SK-N-SH treated with all-trans-retinoic acid at 6 μM for 48 hours (cell line): Measurements from ENCODE around the gene CEP128.

Experiments
- ATAC-seq: fragments of 200-7000 bp; cut with Tn5 transposase; 3 replicates; pipeline ENCODE4 v1.9.1; 2020; ENCODE audit warnings: mild to moderate bottlenecking, moderate library complexity
- ARNTL ChIP-seq: fragments of 450-650 bp; formaldehyde crosslinking; IDR thresholded peaks from 2 replicates; pipeline ENCODE4 v1.5.0; 2020; ENCODE audit warnings: low read depth, mild to moderate bottlenecking, moderate library complexity, borderline replicate concordance
- BACH2 ChIP-seq: fragments of 250-450 bp; sonication (Bioruptor Pico); IDR thresholded peaks from 2 replicates; pipeline ENCODE4 v1.9.0; 2021; ENCODE audit warnings: mild to moderate bottlenecking, borderline replicate concordance
- CSDC2 ChIP-seq: fragments of 250-450 bp; sonication (Bioruptor Pico); IDR thresholded peaks from 2 replicates; pipeline ENCODE4 v1.5.0; 2020; ENCODE audit warnings: mild to moderate bottlenecking, moderate library complexity
- ESRRG ChIP-seq: fragments of 250-450 bp; sonication (Bioruptor Pico); IDR thresholded peaks from 2 replicates; pipeline ENCODE4 v1.6.1; 2021; ENCODE audit warnings: mild to moderate bottlenecking
- GLIS3 ChIP-seq: fragments of 250-450 bp; sonication (Bioruptor Pico); IDR thresholded peaks from 2 replicates; pipeline ENCODE4 v1.5.0; 2020; ENCODE audit warnings: mild to moderate bottlenecking, moderate library complexity
- OSR1 ChIP-seq: fragments of 250-450 bp; sonication (Bioruptor Pico); IDR thresholded peaks from 2 replicates; pipeline ENCODE4 v1.8.0; 2022; ENCODE audit warnings: moderate library complexity, mild to moderate bottlenecking, inconsistent platforms
- PPARA ChIP-seq: fragments of 250-450 bp; sonication (Bioruptor Pico); IDR thresholded peaks from 2 replicates; pipeline ENCODE4 v1.5.0; 2020; ENCODE audit warnings: mild to moderate bottlenecking, borderline replicate concordance
- RARB ChIP-seq: fragments of 250-450 bp; sonication (Bioruptor Pico); IDR thresholded peaks from 2 replicates; pipeline ENCODE4 v1.8.0; 2021; ENCODE audit warnings: mild to moderate bottlenecking, moderate library complexity
- SNAI2 ChIP-seq: fragments of 250-450 bp; sonication (Bioruptor Pico); IDR thresholded peaks from 2 replicates; pipeline ENCODE4 v1.5.0; 2020; ENCODE audit warnings: mild to moderate bottlenecking, moderate library complexity
- TCF4 ChIP-seq: fragments of 250-450 bp; sonication (Bioruptor Pico); IDR thresholded peaks from 2 replicates; pipeline ENCODE4 v1.8.0; 2021; ENCODE audit warnings: mild to moderate bottlenecking, moderate library complexity, borderline replicate concordance
- TOX ChIP-seq: fragments of 250-450 bp; sonication (Bioruptor Pico); IDR thresholded peaks from 2 replicates; pipeline ENCODE4 v1.8.0; 2021; ENCODE audit warnings: mild to moderate bottlenecking, moderate library complexity, borderline replicate concordance
- ZC3H10 ChIP-seq: fragments of 250-450 bp; sonication (Bioruptor Pico); IDR thresholded peaks from 2 replicates; pipeline ENCODE4 v1.5.1; 2021; ENCODE audit warnings: mild to moderate bottlenecking, moderate library complexity
- ZFP30 ChIP-seq: fragments of 450-650 bp; formaldehyde crosslinking; IDR thresholded peaks from 2 replicates; pipeline ENCODE4 v1.5.0; 2022; ENCODE audit warnings: mild to moderate bottlenecking, moderate library complexity
- ZNF565 ChIP-seq: fragments of 450-650 bp; formaldehyde crosslinking; conservative IDR thresholded peaks from 2 replicates; pipeline ENCODE4 v1.5.0; 2020; ENCODE audit warnings: low read depth, mild to moderate bottlenecking, moderate library complexity
- ZNF70 ChIP-seq: fragments of 450-650 bp; formaldehyde crosslinking; IDR thresholded peaks from 2 replicates; pipeline ENCODE4 v1.5.0; 2020; ENCODE audit warnings: mild to moderate bottlenecking, moderate library complexity
- ZNF8 ChIP-seq: fragments of 450-650 bp; formaldehyde crosslinking; IDR thresholded peaks from 2 replicates; pipeline ENCODE4 v1.5.0; 2020; ENCODE audit warnings: mild to moderate bottlenecking, moderate library complexity
- TF ChIP-seq, protein P1 (sequence below): fragments of 250-450 bp; sonication (Bioruptor Pico); IDR thresholded peaks from 2 replicates; pipeline ENCODE4 v1.8.0; 2020; ENCODE audit warnings: mild to moderate bottlenecking, moderate library complexity, borderline replicate concordance
- TF ChIP-seq, protein P2 (sequence below): fragments of 250-450 bp; sonication (Bioruptor Pico); IDR thresholded peaks from 2 replicates; pipeline ENCODE4 v1.5.1; 2021; ENCODE audit warnings: mild to moderate bottlenecking, moderate library complexity
- TF ChIP-seq, protein P3 (sequence below): fragments of 250-450 bp; sonication (Bioruptor Pico); IDR thresholded peaks from 2 replicates; pipeline ENCODE4 v1.5.0; 2020; ENCODE audit warnings: mild to moderate bottlenecking, moderate library complexity
- TF ChIP-seq, protein P4 (sequence below): fragments of 250-450 bp; sonication (Bioruptor Pico); IDR thresholded peaks from 2 replicates; pipeline ENCODE4 v1.8.0; 2021; ENCODE audit warnings: low read depth, mild to moderate bottlenecking, moderate library complexity, borderline replicate concordance
- TF ChIP-seq, protein P5 (sequence below): fragments of 250-450 bp; sonication (Bioruptor Pico); IDR thresholded peaks from 2 replicates; pipeline ENCODE4 v1.5.1; 2020; ENCODE audit warnings: low read depth, mild to moderate bottlenecking, moderate library complexity

CEP128 gene

DNA sequence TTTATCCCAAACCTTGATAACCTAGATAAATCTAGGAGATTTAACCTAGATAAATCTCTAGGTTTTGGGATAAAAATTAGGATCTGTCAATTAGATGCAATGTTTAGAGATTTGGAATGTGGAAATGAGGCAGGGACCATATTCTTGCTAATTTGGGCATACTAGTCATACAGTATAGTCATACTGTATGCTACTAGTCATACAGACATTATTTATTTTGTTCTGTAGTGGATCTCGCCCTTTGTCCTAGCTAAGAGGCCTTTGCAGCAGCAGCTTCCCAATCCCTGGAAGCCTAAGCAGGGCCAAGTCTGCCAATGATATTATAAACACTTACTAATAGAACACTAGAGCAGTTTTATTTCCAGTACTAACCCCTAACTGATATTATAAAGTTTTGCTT, 136.4 kb downstream of the CEP128 start:
- no peak for TF ChIP-seq ZNF565
- no peak for ATAC-seq

DNA sequence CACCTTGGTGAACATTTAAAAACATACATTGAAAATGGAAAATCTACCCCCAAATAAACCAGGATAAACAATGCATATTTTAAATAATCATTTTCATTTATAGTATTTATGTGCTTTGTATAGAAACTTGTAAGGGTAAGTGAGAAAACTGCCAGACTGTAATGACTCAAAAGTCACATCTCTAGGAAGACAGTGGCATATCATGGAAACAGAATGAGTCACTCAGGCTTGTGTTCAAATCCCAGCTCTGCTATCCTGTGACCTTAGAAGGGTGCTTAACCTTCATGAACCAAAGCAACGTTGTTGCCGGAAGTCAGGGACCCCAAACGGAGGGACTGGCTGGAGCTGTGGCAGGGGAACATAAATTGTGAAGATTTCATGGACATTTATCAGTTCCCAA, 142.7 kb downstream of the CEP128 start:
- no peak for TF ChIP-seq TOX
- no peak for TF ChIP-seq BACH2 (CRISPR knock-in tag)
- TF ChIP-seq ESRRG (CRISPR knock-in tag): no peak
- TF ChIP-seq, protein P1, sequence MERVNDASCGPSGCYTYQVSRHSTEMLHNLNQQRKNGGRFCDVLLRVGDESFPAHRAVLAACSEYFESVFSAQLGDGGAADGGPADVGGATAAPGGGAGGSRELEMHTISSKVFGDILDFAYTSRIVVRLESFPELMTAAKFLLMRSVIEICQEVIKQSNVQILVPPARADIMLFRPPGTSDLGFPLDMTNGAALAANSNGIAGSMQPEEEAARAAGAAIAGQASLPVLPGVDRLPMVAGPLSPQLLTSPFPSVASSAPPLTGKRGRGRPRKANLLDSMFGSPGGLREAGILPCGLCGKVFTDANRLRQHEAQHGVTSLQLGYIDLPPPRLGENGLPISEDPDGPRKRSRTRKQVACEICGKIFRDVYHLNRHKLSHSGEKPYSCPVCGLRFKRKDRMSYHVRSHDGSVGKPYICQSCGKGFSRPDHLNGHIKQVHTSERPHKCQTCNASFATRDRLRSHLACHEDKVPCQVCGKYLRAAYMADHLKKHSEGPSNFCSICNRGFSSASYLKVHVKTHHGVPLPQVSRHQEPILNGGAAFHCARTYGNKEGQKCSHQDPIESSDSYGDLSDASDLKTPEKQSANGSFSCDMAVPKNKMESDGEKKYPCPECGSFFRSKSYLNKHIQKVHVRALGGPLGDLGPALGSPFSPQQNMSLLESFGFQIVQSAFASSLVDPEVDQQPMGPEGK: no peak
- TF ChIP-seq, protein P2, sequence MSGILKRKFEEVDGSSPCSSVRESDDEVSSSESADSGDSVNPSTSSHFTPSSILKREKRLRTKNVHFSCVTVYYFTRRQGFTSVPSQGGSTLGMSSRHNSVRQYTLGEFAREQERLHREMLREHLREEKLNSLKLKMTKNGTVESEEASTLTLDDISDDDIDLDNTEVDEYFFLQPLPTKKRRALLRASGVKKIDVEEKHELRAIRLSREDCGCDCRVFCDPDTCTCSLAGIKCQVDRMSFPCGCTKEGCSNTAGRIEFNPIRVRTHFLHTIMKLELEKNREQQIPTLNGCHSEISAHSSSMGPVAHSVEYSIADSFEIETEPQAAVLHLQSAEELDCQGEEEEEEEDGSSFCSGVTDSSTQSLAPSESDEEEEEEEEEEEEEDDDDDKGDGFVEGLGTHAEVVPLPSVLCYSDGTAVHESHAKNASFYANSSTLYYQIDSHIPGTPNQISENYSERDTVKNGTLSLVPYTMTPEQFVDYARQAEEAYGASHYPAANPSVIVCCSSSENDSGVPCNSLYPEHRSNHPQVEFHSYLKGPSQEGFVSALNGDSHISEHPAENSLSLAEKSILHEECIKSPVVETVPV: no peak
- TF ChIP-seq, protein P3, sequence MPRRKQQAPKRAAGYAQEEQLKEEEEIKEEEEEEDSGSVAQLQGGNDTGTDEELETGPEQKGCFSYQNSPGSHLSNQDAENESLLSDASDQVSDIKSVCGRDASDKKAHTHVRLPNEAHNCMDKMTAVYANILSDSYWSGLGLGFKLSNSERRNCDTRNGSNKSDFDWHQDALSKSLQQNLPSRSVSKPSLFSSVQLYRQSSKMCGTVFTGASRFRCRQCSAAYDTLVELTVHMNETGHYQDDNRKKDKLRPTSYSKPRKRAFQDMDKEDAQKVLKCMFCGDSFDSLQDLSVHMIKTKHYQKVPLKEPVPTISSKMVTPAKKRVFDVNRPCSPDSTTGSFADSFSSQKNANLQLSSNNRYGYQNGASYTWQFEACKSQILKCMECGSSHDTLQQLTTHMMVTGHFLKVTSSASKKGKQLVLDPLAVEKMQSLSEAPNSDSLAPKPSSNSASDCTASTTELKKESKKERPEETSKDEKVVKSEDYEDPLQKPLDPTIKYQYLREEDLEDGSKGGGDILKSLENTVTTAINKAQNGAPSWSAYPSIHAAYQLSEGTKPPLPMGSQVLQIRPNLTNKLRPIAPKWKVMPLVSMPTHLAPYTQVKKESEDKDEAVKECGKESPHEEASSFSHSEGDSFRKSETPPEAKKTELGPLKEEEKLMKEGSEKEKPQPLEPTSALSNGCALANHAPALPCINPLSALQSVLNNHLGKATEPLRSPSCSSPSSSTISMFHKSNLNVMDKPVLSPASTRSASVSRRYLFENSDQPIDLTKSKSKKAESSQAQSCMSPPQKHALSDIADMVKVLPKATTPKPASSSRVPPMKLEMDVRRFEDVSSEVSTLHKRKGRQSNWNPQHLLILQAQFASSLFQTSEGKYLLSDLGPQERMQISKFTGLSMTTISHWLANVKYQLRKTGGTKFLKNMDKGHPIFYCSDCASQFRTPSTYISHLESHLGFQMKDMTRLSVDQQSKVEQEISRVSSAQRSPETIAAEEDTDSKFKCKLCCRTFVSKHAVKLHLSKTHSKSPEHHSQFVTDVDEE (CRISPR knock-in tag): no peak
- TF ChIP-seq CSDC2 (CRISPR knock-in tag): no peak
- TF ChIP-seq ZNF8 (CRISPR knock-in tag): no peak
- TF ChIP-seq ZFP30 (CRISPR knock-in tag): no peak
- no peak for ATAC-seq

DNA sequence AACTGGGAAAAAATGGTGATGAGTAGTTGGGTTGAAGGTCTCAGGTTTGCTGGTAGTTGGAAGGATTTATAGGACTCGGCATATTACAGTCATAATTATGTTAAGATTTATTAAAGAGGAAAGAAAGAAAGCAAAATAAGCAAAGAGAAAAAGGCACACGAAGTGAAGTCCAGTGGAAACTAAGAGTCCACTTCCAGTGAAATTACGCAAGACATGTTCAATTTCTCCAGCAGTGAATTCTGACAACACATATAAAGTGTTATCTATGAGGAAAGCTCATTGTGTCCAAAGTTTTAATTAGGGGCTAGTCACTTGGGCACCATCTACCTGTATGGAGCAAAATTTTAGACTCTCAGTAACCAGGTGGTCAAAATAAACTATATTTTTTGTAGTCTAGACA, 143.3 kb downstream of the CEP128 start:
- TF ChIP-seq SNAI2 (CRISPR knock-in tag) (no peak), ZC3H10 (CRISPR knock-in tag) (no peak)
- TF ChIP-seq, protein P4, sequence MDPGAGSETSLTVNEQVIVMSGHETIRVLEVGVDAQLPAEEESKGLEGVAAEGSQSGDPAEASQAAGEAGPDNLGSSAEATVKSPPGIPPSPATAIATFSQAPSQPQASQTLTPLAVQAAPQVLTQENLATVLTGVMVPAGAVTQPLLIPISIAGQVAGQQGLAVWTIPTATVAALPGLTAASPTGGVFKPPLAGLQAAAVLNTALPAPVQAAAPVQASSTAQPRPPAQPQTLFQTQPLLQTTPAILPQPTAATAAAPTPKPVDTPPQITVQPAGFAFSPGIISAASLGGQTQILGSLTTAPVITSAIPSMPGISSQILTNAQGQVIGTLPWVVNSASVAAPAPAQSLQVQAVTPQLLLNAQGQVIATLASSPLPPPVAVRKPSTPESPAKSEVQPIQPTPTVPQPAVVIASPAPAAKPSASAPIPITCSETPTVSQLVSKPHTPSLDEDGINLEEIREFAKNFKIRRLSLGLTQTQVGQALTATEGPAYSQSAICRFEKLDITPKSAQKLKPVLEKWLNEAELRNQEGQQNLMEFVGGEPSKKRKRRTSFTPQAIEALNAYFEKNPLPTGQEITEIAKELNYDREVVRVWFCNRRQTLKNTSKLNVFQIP (CRISPR knock-in tag): no peak
- TF ChIP-seq, all 23 proteins: peak for 0
- no peak for ATAC-seq

DNA sequence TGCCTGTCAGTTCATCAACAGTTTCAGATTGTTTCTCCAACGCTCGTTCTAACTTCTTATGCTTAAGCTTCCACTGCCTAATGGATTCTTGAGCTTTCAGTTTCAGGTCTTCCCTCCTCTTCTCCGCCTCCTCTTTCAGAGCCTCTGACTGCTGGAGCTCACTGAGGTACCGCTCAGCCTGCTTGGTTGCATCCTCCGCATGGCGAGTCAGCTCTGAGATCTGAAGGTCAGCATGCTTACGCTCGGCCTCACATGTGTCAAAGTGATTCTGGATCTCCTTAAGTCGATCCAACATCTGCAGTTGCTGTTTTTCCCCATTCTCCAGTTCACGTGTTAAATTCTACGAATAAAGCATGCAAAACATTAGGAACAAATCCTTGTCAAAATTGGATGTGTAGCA, 148.8 kb downstream of the CEP128 start:
- ATAC-seq: no peak
- TF ChIP-seq, protein P1: no peak
- no peak for TF ChIP-seq GLIS3 (CRISPR knock-in tag)
- no peak for TF ChIP-seq BACH2 (CRISPR knock-in tag)
- TF ChIP-seq, protein P3 (CRISPR knock-in tag): no peak
- no peak for TF ChIP-seq TOX
- no peak for TF ChIP-seq SNAI2 (CRISPR knock-in tag)
- no peak for TF ChIP-seq PPARA (CRISPR knock-in tag)
- TF ChIP-seq ARNTL (CRISPR knock-in tag): no peak
- TF ChIP-seq RARB (CRISPR knock-in tag): no peak
- TF ChIP-seq ZC3H10 (CRISPR knock-in tag): no peak
- TF ChIP-seq CSDC2 (CRISPR knock-in tag): no peak
- no peak for TF ChIP-seq TCF4 (CRISPR knock-in tag)
- no peak for TF ChIP-seq OSR1
- no peak for TF ChIP-seq ZFP30 (CRISPR knock-in tag)
- TF ChIP-seq ZNF8 (CRISPR knock-in tag): no peak
- TF ChIP-seq, protein P2: no peak
- TF ChIP-seq, protein P5, sequence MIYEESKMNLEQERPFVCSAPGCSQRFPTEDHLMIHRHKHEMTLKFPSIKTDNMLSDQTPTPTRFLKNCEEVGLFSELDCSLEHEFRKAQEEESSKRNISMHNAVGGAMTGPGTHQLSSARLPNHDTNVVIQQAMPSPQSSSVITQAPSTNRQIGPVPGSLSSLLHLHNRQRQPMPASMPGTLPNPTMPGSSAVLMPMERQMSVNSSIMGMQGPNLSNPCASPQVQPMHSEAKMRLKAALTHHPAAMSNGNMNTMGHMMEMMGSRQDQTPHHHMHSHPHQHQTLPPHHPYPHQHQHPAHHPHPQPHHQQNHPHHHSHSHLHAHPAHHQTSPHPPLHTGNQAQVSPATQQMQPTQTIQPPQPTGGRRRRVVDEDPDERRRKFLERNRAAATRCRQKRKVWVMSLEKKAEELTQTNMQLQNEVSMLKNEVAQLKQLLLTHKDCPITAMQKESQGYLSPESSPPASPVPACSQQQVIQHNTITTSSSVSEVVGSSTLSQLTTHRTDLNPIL (CRISPR knock-in tag): no peak
- no peak for TF ChIP-seq ZNF70
